Activated effector memory CD4-positive, alpha-beta T cell treated with anti-CD3 and anti-CD28 coated beads, Interleukin-2, amount 50 U/mL, for 16 hours (primary cell): ENCODE data around the gene FRYL.
"Not testable (repeated sequence)": the region's sequence is repeated elsewhere in the genome, so short reads cannot be mapped to it uniquely, and the experiment has no call there.

ENCODE experiments used
- DNase-seq: peaks from one replicate; pipeline ENCODE4 v3.0.0-alpha.2; 2020

The FRYL gene

GRCh38 chr4:48483006-48483776 lies 296.9 kb downstream of the FRYL start, which contains the start of gene SLC10A4:
TSS of gene SLC10A4 (plus strand) at chr4:48483343. CDS start at chr4:48483562, 219 bp downstream.
- peak; percentile 64 for DNase-seq

- DNase-seq = no peak
Observed at GRCh38 chr4:48481581-48481980, 298.5 kb downstream of the FRYL start.

GRCh38 chr4:48478273-48478672 lies 301.8 kb downstream of the FRYL start:
- no peak for DNase-seq

DNA sequence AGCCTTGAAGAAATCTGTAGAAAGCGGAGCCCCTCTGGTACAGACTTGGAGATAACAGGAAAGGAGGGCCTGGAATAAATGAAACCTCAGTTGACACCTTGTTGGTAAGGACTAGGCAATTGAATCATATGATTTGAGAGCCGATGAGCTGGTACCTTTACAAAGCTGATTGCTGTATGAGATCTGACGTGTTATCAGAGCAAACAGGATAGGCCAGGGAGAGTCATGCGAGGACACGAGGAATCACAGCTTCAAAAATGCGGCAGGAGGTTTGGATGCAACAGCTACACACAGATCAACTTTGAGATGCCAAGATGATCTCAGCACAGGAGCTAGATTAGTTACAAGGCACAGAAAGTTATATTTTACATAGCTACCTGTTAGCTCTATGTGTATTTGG lies 304.3 kb downstream of the FRYL start:
- no peak for DNase-seq

DNA sequence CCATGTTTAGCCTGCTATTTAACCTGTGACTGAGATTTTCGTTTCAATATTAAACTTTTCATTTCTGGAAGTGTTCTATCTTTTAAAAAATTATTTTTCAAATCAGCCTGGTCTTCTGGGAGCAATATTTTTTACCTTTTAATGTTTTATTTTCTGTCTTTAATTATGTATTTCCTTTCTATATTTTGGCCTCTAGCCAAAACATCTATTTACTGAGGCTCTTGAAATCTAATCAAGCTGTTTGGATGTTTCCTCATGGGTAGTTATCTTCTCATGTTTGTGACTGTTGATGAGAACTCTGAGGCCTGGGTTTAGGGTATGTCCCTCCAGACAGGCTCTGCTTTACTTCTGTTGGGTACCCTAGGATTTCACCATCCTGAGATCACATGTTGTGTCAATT lies 307.3 kb downstream of the FRYL start:
- no peak for DNase-seq

GRCh38 chr4:48470570-48470969 lies 309.5 kb downstream of the FRYL start:
- no peak for DNase-seq

- no peak for DNase-seq
Observed at GRCh38 chr4:48470137-48470536, 309.9 kb downstream of the FRYL start.

DNA sequence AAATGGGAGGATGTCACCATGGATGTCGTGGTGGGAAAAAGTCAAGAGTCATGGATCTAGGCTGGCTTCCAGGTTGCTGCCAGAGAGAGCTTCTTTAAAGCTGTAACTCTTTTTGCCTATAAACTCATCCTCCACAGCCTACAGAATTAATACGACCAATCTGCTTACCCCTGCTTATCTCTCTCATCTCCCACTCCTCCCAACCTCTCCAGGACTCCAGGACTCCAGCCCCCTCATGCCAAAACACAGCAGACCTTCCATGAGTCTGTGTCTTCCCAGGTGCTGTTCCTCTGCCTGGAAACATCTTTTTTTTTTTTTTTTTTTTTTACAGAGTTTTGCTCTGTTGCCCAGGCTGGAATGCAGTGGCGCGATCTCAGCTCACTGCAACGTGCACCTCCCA lies 312.2 kb downstream of the FRYL start:
- DNase-seq = no peak

GRCh38 chr4:48467442-48467841 lies 312.6 kb downstream of the FRYL start:
- DNase-seq = no peak

DNA sequence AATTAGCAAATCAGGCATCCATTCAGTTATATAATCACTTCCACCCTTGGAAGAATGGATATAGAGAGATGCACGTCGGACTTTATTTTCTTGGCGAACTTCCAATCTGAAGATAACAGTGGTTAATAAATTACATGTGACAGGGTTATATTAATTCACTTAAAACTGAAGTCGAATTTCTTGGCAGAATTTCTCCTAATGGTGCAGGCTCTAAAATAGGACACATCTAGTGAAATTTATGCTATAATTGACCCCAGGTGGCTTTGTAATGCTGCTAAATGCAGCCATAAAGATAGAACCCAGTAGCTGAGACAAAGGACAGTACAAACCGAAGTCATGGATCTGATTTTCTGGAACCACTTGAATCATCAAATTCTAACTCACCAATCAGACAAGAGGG lies 317.7 kb downstream of the FRYL start:
- no peak for DNase-seq

- no peak for DNase-seq
Observed at GRCh38 chr4:48461000-48461399, 319.1 kb downstream of the FRYL start.

GRCh38 chr4:48454591-48454990 lies 325.5 kb downstream of the FRYL start:
- no peak for DNase-seq

DNA sequence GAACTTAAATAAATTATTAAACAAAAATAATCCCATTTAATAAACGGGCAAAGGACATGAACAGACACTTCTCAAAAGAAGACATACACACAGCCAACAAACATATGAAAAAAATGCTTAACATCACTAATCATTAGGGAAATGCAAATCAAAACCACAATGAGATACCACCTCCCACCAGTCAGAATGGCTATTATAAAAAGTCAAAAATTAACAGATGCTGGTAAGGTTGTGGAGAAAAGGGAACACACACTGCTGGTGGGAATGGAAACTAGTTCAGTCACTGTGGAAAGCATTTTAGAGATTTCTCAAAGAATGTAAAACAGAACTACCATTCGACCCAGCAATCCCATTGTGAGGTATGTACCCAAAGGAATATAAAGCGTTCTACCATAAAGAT lies 328.4 kb downstream of the FRYL start:
- DNase-seq = not testable (repeated sequence)

- DNase-seq = no peak
Observed at GRCh38 chr4:48450740-48451139, 329.3 kb downstream of the FRYL start.

- DNase-seq = no peak
Observed at GRCh38 chr4:48449151-48449550, 330.9 kb downstream of the FRYL start.
